ENCODE results near the gene SH3BP2.

- TF ChIP-seq CTCF (IDR thresholded peaks at IDR 0.05; ENCODE audit: low read length) = no peak
- TF ChIP-seq EZH2 (IDR thresholded peaks at IDR 0.05; ENCODE audit: borderline replicate concordance, low read length) = no peak
Measured at GRCh38 chr4:2765832-2766526, 26.9 kb upstream of the SH3BP2 start.
